Measurements from ENCODE around the gene CFAP299. TPM values are rescaled to one million over a fixed set of nuclear protein-coding genes. Genes with fewer than 3 reads are reported as not detected.
"Not testable (repeated sequence)": the region's sequence is repeated elsewhere in the genome, so short reads cannot be mapped to it uniquely, and the experiment has no call there.

Gene CFAP299
- total RNA-seq, 1 donor from 2014 or later = 0.93 TPM

GRCh38 chr4:80619070-80619674, 283.6 kb downstream of the CFAP299 start:
- TF ChIP-seq, protein P1, sequence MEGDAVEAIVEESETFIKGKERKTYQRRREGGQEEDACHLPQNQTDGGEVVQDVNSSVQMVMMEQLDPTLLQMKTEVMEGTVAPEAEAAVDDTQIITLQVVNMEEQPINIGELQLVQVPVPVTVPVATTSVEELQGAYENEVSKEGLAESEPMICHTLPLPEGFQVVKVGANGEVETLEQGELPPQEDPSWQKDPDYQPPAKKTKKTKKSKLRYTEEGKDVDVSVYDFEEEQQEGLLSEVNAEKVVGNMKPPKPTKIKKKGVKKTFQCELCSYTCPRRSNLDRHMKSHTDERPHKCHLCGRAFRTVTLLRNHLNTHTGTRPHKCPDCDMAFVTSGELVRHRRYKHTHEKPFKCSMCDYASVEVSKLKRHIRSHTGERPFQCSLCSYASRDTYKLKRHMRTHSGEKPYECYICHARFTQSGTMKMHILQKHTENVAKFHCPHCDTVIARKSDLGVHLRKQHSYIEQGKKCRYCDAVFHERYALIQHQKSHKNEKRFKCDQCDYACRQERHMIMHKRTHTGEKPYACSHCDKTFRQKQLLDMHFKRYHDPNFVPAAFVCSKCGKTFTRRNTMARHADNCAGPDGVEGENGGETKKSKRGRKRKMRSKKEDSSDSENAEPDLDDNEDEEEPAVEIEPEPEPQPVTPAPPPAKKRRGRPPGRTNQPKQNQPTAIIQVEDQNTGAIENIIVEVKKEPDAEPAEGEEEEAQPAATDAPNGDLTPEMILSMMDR (IDR thresholded peaks at IDR 0.05; ENCODE audit: unreplicated experiment) = peak; percentile 60
- no peak for DNase-seq (ENCODE audit: low spot score, unreplicated experiment)
- Mint-ChIP-seq H3K36me3 (ENCODE audit: insufficient read depth) (no peaks in the 10 kb centered on the region), H3K4me3 (ENCODE audit: low read depth) (no peak overlapping the region), H3K4me1 (ENCODE audit: low read depth) (peaks cover 18% of the 10 kb centered on the region), H3K27ac (no peak overlapping the region), H3K27me3 (peaks cover 44% of the 10 kb centered on the region), H3K9me3 (ENCODE audit: low read depth) (peaks cover 6% of the 10 kb centered on the region)

GRCh38 chr4:80631861-80632260, 296.3 kb downstream of the CFAP299 start:
- Mint-ChIP-seq H3K36me3 (ENCODE audit: insufficient read depth) (no peaks in the 10 kb centered on the region), H3K9me3 (ENCODE audit: low read depth) (peaks cover 14% of the 10 kb centered on the region), H3K4me3 (ENCODE audit: low read depth) (no peak overlapping the region), H3K27ac (no peak overlapping the region), H3K4me1 (ENCODE audit: low read depth) (no peaks in the 10 kb centered on the region), H3K27me3 (no peaks in the 10 kb centered on the region)
- TF ChIP-seq, protein P1 (IDR thresholded peaks at IDR 0.05; ENCODE audit: unreplicated experiment) = no peak
- DNase-seq (ENCODE audit: low spot score, unreplicated experiment) = no peak

DNA sequence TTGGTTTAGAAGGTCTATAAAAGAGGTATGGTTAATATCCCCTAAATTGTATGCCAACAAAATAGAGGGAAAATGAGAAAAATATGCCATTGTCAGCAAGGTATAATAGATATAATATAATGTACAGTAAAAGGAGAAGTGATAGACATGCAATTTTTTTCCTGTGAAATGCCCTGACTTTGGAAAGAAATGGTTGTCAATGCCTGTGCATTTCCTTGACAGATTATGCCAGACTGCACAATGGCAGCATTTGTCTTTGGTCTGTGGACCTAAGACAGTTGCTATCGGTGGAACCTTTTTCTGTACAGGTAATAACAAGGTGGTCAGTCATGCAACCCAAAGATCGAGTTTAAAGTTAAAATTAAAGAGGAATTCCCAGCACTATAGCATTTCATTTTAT, 301.7 kb downstream of the CFAP299 start:
- Mint-ChIP-seq H3K9me3 (ENCODE audit: low read depth) (no peaks in the 10 kb centered on the region), H3K4me3 (ENCODE audit: low read depth) (no peak overlapping the region), H3K36me3 (ENCODE audit: insufficient read depth) (no peaks in the 10 kb centered on the region), H3K27me3 (no peaks in the 10 kb centered on the region), H3K4me1 (ENCODE audit: low read depth) (no peaks in the 10 kb centered on the region), H3K27ac (no peak overlapping the region)
- TF ChIP-seq, protein P1 (IDR thresholded peaks at IDR 0.05; ENCODE audit: unreplicated experiment) = no peak
- DNase-seq (ENCODE audit: low spot score, unreplicated experiment) = no peak

GRCh38 chr4:80646061-80646460, 310.5 kb downstream of the CFAP299 start:
- H3K9me3 Mint-ChIP-seq (ENCODE audit: low read depth) = no peaks in the 10 kb centered on the region
- TF ChIP-seq, protein P1 (IDR thresholded peaks at IDR 0.05; ENCODE audit: unreplicated experiment) = no peak
- H3K27me3 Mint-ChIP-seq = peaks cover 5% of the 10 kb centered on the region
- H3K36me3 Mint-ChIP-seq (ENCODE audit: insufficient read depth) = no peaks in the 10 kb centered on the region
- H3K27ac Mint-ChIP-seq = no peak overlapping the region
- peaks cover 10% of the 10 kb centered on the region for H3K4me1 Mint-ChIP-seq (ENCODE audit: low read depth)
- H3K4me3 Mint-ChIP-seq (ENCODE audit: low read depth) = no peak overlapping the region
- no peak for DNase-seq (ENCODE audit: low spot score, unreplicated experiment)

GRCh38 chr4:80655662-80656061, 320.1 kb downstream of the CFAP299 start:
- DNase-seq (ENCODE audit: low spot score, unreplicated experiment) = no peak
- H3K9me3 Mint-ChIP-seq (ENCODE audit: low read depth) = peaks cover 10% of the 10 kb centered on the region
- no peak overlapping the region for H3K4me3 Mint-ChIP-seq (ENCODE audit: low read depth)
- H3K4me1 Mint-ChIP-seq (ENCODE audit: low read depth) = no peaks in the 10 kb centered on the region
- peaks cover 1% of the 10 kb centered on the region for H3K36me3 Mint-ChIP-seq (ENCODE audit: insufficient read depth)
- TF ChIP-seq, protein P1 (IDR thresholded peaks at IDR 0.05; ENCODE audit: unreplicated experiment) = no peak
- no peak overlapping the region for H3K27ac Mint-ChIP-seq
- H3K27me3 Mint-ChIP-seq = no peaks in the 10 kb centered on the region

- H3K4me1 Mint-ChIP-seq (ENCODE audit: low read depth); H3K27me3 Mint-ChIP-seq; H3K9me3 Mint-ChIP-seq (ENCODE audit: low read depth); H3K36me3 Mint-ChIP-seq (ENCODE audit: insufficient read depth); DNase-seq (ENCODE audit: low spot score, unreplicated experiment); H3K4me3 Mint-ChIP-seq (ENCODE audit: low read depth); H3K27ac Mint-ChIP-seq: not testable (repeated sequence)
These were observed 334.6 kb downstream of the CFAP299 start for GRCh38 chr4:80670118-80670517.
